T follicular helper cell (primary cell): ENCODE data around the gene ISOC1.

Source experiments
- DNase-seq: peaks from one replicate; pipeline ENCODE4 v3.0.0-alpha.2; 2020; ENCODE audit warnings: low read depth

Gene ISOC1

DNA sequence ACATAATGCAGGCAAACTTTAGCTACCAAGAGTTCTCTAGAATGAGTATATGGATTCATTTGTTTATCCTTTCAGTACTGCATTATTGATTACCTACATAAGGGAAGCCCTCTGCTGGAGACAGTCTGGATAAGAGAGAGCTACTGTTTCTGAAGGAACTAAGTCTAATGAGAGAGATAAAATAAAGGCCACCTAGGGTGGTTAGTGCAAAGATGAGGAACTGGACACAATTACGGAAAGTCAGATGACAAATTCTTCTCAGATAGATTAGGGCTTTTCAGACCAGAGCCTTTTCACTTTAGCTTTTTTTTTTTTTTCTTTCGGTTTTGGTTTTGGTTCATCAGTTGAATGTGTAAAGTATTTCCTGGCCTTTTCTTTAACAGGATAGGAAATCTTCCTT, 31.3 kb downstream of the ISOC1 start:
- DNase-seq, result no peak

DNA sequence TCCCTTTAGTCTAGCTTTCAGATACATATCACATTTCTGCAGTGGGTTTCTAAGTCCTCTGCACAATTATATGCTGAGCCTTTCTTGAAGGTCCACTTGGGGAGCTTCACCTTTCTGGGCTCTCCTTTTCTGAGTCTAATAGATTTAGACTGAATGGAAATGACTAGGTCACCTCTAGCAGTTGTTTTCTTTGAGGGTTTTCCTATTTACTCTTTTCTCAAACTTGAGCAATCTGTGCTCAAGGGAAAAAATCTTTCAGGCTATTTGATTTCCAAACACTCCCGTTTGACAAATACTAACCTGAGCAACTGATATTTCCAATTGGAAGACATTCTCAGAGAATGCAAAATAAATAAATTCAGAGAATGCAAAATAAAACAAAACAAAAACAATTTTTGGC, 39.0 kb downstream of the ISOC1 start:
- DNase-seq, result no peak

DNA sequence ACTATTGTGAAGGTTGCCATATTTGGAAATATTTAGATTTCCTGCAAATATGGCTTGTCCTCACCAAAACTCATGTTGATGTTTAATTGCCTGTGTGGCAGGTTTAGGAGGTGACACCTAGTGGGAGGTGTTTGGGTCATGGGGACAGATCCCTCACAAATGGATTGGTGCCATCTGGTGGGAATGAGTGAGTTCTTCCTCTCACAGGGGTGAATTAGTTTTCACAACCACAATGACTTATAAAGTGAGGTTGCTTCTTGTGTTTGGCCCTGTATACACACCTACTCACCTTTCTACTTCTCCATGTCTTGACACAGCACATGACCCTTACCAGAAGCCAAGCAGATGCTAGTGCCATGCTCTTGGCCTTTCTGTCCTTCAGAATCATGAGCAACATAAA, 41.1 kb downstream of the ISOC1 start:
- DNase-seq, result no peak

DNA sequence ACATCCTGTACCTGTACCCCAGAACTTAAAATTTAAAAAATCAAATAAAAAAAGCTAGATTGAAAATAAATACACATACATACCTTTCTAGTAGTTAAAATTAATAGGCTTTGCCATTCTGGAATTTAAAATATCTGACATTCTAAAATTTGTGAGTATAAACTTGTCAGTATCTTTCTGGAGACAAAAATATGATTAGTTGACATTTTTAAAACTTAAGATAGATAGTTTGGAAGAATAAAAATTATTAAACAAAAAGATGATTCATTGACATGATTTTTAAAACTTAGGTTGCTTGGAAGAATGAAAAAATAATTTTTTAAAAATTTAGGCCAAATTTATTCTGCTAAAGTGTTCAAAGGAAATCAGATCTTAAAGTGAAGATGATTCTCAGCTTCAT, 43.1 kb downstream of the ISOC1 start:
- no peak for DNase-seq

DNA sequence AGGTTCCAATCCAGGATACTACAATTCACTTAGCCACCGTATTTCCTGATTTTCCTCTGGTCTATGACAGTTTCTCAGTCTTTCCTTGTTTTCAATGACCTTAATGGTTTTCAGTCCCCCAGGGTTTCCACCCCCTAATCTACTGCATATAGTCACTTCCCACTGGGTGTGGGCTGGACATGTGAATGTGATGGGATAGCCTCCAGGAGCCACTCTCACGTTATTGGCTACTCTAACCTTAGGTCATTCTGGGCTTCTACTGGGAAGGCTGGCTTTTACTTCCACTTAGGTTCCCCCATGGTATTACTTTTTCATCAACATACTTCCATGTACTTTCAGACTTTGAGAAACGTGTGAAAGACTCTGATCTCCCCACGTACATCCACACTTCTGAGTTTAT, 46.5 kb downstream of the ISOC1 start:
- no peak for DNase-seq

DNA sequence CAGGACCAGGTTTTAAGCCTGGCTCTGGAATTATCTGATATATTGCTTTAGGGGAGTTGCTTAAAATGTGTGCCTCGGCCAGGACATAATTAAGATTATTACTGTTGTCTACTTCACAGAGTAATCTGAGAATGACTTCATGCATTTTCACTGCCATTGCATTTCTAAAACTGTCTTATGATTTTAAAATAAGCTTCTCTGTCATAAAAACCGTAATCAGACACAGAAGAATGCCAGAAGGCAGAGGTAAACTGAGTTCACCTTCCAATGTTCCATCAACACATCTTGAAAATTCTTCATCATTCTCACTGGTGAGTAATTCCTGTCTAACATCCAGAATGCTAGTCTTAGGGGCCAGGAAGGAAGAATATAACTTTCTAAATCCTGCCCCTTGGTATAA, 47.1 kb downstream of the ISOC1 start:
- no peak for DNase-seq

DNA sequence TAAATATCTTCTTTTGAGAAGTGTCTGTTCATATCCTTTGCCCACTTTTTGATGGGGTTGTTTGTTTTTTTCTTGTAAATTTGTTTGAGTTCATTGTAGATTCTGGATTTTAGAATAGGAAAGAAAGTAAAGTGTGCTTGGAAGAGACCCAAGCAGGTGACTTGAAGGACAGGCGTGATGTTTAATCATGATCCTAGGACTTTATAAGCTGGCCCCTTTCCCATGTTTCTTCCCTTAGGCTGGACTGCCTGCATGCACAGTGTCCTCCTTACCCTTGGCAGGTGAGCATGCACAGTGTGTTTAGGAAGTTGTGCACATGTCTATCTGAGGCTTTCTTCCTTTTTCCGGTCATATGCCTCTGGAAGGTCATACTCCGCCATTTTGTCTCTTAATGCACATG, 61.3 kb downstream of the ISOC1 start:
- no peak for DNase-seq

DNA sequence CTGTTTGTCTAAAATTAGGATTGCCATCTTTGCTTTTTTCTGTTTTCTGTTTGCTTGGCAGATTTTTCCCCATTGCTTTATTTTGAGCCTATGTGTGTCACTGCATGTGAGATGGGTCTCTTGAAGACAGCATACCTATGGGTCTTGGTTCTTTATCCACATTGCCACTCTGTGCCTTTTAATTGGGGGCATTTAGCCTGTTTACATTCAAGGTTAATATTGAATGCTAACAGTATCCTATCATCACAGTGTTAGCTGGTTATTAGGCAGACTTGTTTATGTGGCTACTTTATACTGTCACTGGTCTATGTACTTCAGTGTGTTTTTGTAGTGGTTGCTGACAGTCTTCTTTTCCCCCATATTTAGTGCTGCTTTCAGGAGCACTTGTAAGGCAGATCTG, 67.3 kb downstream of the ISOC1 start:
- DNase-seq, result no peak
